Stimulated activated CD8-positive, alpha-beta memory T cell treated with anti-CD3 and anti-CD28 coated beads, Interleukin-4, amount 100 ng/mL, for 4 hours (primary cell): Measurements from ENCODE around the gene KLK8.

Experiments used
- DNase-seq, 2 donors: peaks; one replicate each; pipeline ENCODE4 v3.0.0-alpha.2; 2020; ENCODE audit warnings: low read depth in 2 of 2, low spot score in 1 of 2

The KLK8 gene

GRCh38 chr19:51001515-51001914 lies at the start of gene KLK8:
Gene KLK8 (minus strand): TSS chr19:51001604. CDS start chr19:51001167, 437 bp downstream.
- no peak for DNase-seq

- no peak for DNase-seq
These were observed 45.6 kb upstream of the KLK8 start for GRCh38 chr19:51047031-51047335.

DNA sequence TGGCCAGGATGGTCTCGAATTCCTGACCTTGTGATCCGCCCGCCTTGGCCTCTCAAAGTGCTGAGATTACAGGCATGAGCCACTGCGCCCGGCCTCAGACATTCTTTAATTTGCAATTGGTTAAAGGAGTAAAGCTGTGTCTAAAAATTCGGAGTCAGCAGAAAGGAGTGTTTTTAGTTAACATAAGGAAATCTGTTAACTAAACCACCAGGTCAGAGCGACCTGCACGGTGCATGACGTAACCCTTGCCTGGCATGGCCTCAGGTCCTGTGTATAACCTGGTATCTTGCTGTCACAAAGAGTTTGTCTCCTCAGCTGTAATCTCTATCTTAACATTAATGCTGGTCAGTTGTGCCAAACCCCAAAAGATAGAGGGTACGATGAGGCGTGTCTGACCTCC lies 42.9 kb upstream of the KLK8 start:
- no peak for DNase-seq

DNA sequence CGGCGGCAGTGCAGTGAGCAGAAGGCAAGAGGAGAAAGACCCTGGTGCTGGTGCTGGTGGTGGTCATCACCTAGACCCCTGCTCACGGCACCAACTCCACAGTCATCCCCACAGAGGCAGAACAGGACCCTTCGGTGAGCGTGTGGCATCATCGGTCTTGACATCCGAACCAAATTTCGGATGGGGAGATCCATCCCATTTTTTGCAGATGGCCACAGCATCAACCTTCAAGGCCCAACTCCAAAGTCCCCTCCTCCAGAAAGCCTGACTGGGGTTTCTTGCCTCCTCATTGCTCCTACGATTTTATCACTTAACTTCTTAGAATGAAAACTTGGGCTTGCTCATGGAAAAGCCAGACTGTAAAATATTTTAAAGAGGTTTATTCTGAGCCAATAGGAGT lies 42.1 kb upstream of the KLK8 start:
- DNase-seq, result no peak

GRCh38 chr19:51040151-51040550 lies 38.7 kb upstream of the KLK8 start:
- DNase-seq, result no peak

DNA sequence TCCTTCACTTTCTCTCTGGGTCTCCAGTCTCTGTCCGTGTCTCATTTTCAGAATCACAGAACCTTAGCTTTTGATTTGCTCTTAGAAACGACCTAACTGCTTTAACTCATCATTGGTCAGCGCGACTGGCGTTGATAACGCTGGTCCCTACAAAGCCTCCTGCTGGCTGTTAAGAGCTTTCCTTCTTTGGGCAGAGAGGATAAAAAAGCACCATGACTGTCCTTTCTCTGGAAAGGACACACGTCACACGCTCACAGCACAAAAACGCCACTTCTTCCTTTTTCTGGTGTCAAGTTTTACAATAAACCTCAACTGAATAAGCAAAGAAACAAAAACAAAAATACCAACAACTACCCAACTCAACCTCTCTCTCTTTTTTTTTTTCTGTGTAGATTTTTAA lies 35.1 kb upstream of the KLK8 start:
- no peak for DNase-seq

- DNase-seq, result no peak
These were observed 33.3 kb upstream of the KLK8 start, which contains the start of gene KLK12 for GRCh38 chr19:51034704-51035103. Gene KLK12 (minus strand): TSS chr19:51035002. CDS start chr19:51034621, 381 bp downstream.

GRCh38 chr19:51031880-51032225 lies 30.4 kb upstream of the KLK8 start:
- no peak for DNase-seq

GRCh38 chr19:51031220-51031879 lies 29.9 kb upstream of the KLK8 start:
- no peak for DNase-seq

DNA sequence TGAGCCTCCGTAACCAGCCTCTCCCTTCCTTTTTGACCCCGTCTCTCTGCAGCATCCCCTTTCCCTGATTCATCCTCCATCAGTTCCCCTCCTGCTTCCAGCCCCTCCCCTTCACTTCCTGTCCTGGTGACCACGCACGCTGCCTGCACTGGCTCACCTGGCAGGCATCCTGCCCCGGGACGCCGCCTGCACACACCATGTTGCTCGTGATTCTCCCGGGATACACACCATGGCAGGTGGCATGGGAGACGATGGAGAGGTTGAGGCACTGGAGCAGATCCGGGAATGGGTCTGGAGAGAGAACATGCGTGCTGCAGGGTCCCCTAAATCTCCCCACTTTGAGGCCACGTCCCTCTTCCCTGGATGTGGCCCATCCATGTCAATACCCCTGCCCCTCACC lies 29.2 kb upstream of the KLK8 start:
- DNase-seq, result no peak

- DNase-seq, result no peak
These were observed 28.3 kb upstream of the KLK8 start for GRCh38 chr19:51029718-51030117.

- DNase-seq, result no peak
These were observed 26.5 kb upstream of the KLK8 start for GRCh38 chr19:51027873-51028272.

GRCh38 chr19:51027126-51027806 lies 25.9 kb upstream of the KLK8 start:
- no peak for DNase-seq

- DNase-seq, result no peak
These were observed 25.1 kb upstream of the KLK8 start, which contains the start of gene KLK11 for GRCh38 chr19:51026554-51026831. Gene KLK11 (minus strand): TSS chr19:51026616. CDS start chr19:51025631, 985 bp downstream.

DNA sequence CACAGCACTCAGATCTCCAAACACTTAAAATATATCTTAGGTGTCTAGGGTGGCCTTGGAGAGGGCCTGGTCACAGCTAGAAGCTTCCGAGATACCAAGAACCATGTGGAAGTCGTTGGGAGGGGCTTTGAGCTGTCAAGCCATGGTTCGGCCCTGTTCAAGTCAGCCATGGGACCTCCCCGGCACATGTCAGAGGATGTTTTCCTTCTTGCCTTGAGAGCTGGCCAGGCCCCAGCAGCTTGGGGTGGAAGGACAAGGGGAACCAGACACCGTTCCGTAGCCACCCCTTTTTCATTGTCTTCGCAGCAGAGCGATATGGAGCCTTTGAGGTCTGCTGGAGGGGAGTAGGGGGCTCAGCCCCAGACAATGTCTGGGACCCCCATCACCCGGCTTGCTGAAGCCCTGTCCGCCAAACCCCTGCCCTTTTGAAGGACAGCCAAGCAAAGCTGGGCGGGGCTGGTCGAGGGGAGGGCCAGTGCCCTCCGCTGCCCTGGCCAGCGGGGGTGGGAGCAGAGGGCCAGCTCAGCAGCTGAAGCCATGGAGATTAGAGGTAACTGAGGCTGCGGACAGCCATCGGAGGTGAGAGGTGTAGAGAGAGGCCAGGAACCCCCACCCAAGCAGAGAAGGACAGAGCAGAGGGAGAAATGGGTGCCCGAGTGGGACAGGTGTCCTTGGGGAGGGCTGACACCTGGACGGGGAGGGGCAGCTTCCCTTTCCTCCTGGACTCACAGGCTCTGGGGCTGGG lies 24.6 kb upstream of the KLK8 start:
- DNase-seq, result no peak

- no peak for DNase-seq
These were observed 24.0 kb upstream of the KLK8 start for GRCh38 chr19:51025401-51025800.

GRCh38 chr19:51024924-51025323 lies 23.5 kb upstream of the KLK8 start:
- no peak for DNase-seq

DNA sequence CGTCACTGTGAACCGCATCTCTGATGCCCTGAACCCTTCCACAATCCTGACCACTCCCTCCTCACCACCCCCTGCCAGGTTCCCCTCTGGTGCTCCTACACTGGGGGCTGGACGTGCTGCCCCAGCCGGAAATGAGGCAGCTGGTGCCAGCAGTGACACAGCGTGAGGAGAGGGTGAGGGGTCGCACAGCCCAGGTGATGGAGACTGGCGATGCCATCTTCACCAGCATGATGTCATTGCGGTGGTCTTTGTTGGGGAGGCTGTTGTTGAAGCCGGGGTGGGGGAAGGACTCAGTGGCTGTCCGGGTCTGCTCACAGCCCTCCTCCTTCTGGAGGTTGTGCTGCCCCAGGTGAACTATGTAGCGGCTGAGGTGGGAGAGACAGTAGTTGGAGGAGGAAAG lies 22.5 kb upstream of the KLK8 start:
- no peak for DNase-seq

- DNase-seq, result no peak
These were observed 21.1 kb upstream of the KLK8 start for GRCh38 chr19:51022526-51022925.

- no peak for DNase-seq
These were observed 19.7 kb upstream of the KLK8 start for GRCh38 chr19:51020988-51021651.

DNA sequence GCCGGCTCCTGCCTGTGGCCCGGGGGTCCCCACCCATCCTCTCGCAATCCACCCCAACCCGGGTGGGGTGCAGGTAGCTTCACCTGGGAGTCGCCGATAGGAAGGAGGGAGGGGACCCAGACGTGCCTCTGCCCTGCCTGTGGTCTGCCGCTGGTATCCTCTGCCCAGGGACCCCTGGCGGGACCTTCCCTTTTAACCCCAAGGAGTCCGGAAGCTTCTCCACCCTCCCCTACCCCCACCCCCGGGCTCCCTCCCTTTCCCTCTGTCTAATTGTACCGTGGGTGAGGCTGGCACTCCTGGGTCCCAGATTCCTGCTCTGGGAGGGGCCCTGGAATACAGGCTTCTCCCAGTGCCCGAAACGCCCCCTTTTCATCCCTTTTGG lies 18.1 kb upstream of the KLK8 start, which contains the start of gene KLK10:
TSS of gene KLK10 (minus strand) at position 166 of the 382 bp plus-strand sequence. CDS start 579 bp downstream, outside the sequence.
- DNase-seq, result no peak
